BE2C (cell line): ENCODE measurements around the gene LORICRIN.

Source experiments
- DNase-seq: peaks from one replicate; pipeline ENCODE4 v3.0.0-alpha.2; 2020
- H3K27me3 ChIP-seq: fragments of 250-450 bp; sonication (Bioruptor Pico); 2 replicates; pipeline ENCODE4 v1.5.1; 2020; ENCODE audit warnings: mild to moderate bottlenecking
- H3K36me3 ChIP-seq: fragments of 250-450 bp; sonication (Bioruptor Pico); 2 replicates; pipeline ENCODE4 v1.5.1; 2020; ENCODE audit warnings: mild to moderate bottlenecking
- H3K4me1 ChIP-seq: fragments of 250-450 bp; sonication (Bioruptor Pico); 2 replicates; pipeline ENCODE4 v1.5.1; 2020
- H3K4me3 ChIP-seq: 2 replicates; pipeline ENCODE4 v1.5.1; 2011; ENCODE audit warnings: low read depth, low read length
- H3K9me3 ChIP-seq: fragments of 250-450 bp; sonication (Bioruptor Pico); 2 replicates; pipeline ENCODE4 v1.5.1; 2020
- TF ChIP-seq, protein P1 (sequence below): IDR thresholded peaks from 2 replicates; pipeline ENCODE4 v1.5.1; 2012; ENCODE audit warnings: mild to moderate bottlenecking, low read depth, low read length

LORICRIN gene

DNA sequence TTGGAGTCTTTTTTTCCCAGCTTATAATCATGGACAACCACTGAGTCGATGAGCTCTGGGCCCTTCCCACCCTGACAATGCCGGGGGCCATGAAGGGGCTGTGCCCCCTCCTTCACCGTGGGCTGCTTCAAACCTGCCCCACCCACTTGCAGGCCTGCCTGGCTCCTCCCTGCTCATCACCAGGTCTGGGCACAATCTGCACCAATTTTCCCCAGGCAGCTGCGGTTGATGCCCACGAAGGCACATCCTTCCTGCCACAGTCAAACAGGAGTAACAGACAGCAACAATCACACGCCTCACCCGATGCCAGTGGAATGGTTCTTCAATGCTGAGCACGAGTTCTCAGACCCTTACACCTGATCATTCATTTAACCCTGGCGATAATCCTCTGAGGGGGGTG, 34.4 kb downstream of the LORICRIN start:
- H3K27me3 ChIP-seq = peaks cover 25% of the 10 kb centered on the region
- TF ChIP-seq, protein P1, sequence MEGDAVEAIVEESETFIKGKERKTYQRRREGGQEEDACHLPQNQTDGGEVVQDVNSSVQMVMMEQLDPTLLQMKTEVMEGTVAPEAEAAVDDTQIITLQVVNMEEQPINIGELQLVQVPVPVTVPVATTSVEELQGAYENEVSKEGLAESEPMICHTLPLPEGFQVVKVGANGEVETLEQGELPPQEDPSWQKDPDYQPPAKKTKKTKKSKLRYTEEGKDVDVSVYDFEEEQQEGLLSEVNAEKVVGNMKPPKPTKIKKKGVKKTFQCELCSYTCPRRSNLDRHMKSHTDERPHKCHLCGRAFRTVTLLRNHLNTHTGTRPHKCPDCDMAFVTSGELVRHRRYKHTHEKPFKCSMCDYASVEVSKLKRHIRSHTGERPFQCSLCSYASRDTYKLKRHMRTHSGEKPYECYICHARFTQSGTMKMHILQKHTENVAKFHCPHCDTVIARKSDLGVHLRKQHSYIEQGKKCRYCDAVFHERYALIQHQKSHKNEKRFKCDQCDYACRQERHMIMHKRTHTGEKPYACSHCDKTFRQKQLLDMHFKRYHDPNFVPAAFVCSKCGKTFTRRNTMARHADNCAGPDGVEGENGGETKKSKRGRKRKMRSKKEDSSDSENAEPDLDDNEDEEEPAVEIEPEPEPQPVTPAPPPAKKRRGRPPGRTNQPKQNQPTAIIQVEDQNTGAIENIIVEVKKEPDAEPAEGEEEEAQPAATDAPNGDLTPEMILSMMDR = no peak
- no peaks in the 10 kb centered on the region for H3K9me3 ChIP-seq
- no peak overlapping the region for H3K4me3 ChIP-seq
- no peaks in the 10 kb centered on the region for H3K36me3 ChIP-seq
- H3K4me1 ChIP-seq = no peaks in the 10 kb centered on the region
- no peak for DNase-seq

DNA sequence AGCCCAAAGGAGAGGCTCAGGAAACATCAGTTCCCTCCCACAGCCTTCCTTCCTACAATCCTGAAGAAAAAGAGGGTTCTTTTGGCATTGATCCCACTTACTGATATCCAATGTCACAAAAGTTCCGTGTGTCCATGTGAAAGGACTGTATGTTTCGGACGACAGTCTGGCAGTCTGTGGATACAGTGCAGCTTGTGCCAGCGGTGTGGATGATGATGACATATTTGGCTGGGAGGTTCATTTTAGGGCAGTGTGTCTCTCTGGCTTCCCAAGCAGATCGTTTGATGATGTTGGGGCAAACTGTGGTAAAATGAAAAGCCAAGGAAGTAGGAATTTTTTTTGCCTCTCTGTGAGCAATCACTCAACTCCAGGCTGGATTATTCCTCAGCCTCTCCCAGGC, 42.8 kb downstream of the LORICRIN start:
- TF ChIP-seq, protein P1 = no peak
- Histone ChIP-seq H3K4me1 (no peaks in the 10 kb centered on the region), H3K27me3 (peaks cover 6% of the 10 kb centered on the region), H3K9me3 (no peaks in the 10 kb centered on the region), H3K36me3 (no peaks in the 10 kb centered on the region), H3K4me3 (no peak overlapping the region)
- no peak for DNase-seq

DNA sequence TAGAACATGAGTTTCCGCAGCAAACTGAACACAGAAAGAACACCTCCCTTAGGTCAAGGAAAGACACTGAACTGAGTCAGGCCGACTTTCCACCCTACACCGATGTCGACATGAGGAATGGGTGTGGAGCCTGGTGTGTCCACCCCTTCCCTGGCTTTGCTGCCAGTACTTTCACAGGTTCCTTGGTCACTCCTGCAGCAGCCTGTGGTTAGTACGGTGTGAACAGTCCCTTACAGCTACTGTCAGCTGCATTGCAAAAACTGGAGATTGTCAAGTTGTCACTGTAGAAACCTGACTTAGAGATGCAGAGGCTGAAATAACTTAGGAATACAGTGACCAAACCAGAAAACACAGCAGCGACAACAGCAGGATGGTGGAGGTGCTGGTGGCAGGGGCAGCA, 46.2 kb downstream of the LORICRIN start:
- Histone ChIP-seq H3K9me3 (no peaks in the 10 kb centered on the region), H3K4me3 (no peak overlapping the region), H3K36me3 (no peaks in the 10 kb centered on the region), H3K4me1 (no peaks in the 10 kb centered on the region), H3K27me3 (peaks cover 9% of the 10 kb centered on the region)
- DNase-seq = no peak
- TF ChIP-seq, protein P1 = no peak

DNA sequence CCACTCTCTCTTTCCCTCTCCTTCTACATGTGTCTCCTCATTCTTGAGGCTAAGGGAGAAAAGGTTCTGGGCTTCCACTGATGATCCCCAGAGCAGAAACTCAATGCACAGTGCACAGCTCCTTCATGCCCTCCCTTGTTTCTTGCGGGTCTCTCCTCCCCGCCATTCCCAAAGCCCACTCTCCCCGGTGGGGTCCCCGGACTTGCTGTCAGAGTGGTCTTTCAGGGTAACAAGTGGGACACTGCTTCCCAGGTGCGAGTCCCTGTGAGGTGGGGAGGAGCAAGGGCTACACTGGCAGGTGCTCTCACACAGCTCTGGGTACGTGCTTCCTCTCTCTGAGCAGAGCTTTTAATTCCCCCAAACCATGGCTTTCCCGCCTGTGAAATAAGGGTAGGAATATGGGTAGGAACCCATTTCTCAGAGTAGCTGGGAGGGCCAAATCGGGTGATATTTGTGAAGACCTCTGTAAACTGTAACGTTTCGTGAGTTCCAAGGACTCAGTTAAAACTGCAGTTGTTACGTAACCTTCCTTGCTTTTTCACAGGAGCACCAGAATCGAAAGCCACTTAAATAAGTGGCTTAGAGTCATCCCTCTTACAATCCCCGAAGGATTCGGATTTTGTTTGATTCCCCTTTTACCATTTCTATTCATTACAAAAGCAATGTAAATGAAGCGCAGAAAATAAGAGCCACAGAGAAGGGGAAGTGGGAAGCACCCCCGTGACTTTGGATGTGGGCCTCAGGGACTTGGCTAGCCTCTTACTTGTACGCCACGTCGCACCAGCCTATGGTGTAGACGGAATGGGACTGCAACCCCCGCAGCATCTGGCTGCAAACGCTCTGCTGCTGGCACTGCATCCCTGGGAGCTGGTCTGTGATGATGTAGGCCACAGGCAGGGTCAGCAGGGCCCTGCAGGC, 47.1 kb downstream of the LORICRIN start:
- no peak overlapping the region for H3K4me3 ChIP-seq
- no peaks in the 10 kb centered on the region for H3K36me3 ChIP-seq
- H3K27me3 ChIP-seq = peaks cover 10% of the 10 kb centered on the region
- DNase-seq = no peak
- no peaks in the 10 kb centered on the region for H3K4me1 ChIP-seq
- TF ChIP-seq, protein P1 = no peak
- H3K9me3 ChIP-seq = no peaks in the 10 kb centered on the region

DNA sequence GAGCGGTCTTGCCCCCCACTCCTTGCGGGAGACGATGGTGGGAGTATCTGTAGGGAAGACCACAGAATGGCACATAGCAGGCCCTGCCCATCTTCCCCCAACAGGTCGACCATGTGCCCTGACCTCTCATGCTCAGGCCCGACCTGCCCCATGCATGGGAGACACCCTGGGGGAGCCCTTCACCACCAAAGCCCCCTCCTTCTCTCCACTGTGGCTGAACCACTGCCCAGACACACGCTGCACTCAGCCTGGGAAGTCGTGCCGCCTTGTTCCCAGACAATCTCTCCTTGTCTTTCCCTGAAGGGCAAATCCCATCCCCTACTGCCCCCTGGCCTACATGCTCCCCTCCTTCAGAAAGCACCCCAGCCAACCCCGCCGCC, 47.7 kb downstream of the LORICRIN start:
- TF ChIP-seq, protein P1 = no peak
- DNase-seq = no peak
- H3K9me3 ChIP-seq = no peaks in the 10 kb centered on the region
- H3K4me1 ChIP-seq = no peaks in the 10 kb centered on the region
- no peak overlapping the region for H3K4me3 ChIP-seq
- H3K36me3 ChIP-seq = no peaks in the 10 kb centered on the region
- peaks cover 10% of the 10 kb centered on the region for H3K27me3 ChIP-seq

DNA sequence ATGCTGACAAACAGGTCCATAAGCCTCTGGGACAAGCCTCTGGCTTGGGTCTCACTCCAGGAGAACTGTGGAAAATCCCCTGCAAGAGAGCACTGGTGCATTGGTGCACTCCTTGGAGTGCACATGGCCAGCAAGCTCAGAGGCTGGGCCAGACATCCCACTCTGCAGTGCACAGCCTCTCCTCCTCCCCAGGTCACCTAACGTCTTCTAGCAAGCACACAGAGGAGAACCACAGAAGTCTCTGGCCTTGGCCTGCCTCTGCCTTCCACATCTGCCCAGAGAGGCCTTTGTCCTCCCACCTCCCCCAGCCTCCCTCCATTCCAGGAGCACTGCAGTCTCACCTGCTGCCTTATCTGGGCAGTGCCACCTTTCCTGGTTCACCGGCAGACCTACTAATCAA, 49.1 kb downstream of the LORICRIN start:
- no peak overlapping the region for H3K4me3 ChIP-seq
- peaks cover 10% of the 10 kb centered on the region for H3K27me3 ChIP-seq
- DNase-seq = no peak
- H3K36me3 ChIP-seq = no peaks in the 10 kb centered on the region
- TF ChIP-seq, protein P1 = no peak
- no peaks in the 10 kb centered on the region for H3K9me3 ChIP-seq
- no peaks in the 10 kb centered on the region for H3K4me1 ChIP-seq
